ENCODE measurements around the gene ABHD3. TPM values are rescaled to one million over a fixed set of nuclear protein-coding genes. Genes with fewer than 3 reads are reported as not detected.
"Not testable (repeated sequence)": the region's sequence is repeated elsewhere in the genome, so short reads cannot be mapped to it uniquely, and the experiment has no call there.

ABHD3 gene
- total RNA-seq, 3 donors from 2014 or later: 12.6 to 16.2 (median 13.1) TPM

GRCh38 chr18:21652073-21652472 is 52.5 kb downstream of the ABHD3 start:
- no peak for TF ChIP-seq POLR2A (IDR thresholded peaks at IDR 0.05)
- no peak for TF ChIP-seq POLR2AphosphoS5 (IDR thresholded peaks at IDR 0.05)
- no peak for TF ChIP-seq CTCF (IDR thresholded peaks at IDR 0.05)
- H3K27ac ChIP-seq: no peak overlapping the region
- no peak for DNase-seq (ENCODE audit: low spot score in 2 of 2)

GRCh38 chr18:21650311-21650710 is 54.3 kb downstream of the ABHD3 start:
- Histone ChIP-seq H3K27ac (no peak overlapping the region), H3K9me3 (no peaks in the 10 kb centered on the region), H3K4me3 (no peak overlapping the region), H3K36me3 (no peaks in the 10 kb centered on the region), H3K27me3 (no peaks in the 10 kb centered on the region), H3K4me1 (no peaks in the 10 kb centered on the region)
- intact Hi-C loops (cut with DNase I; ENCODE audit: low total_unique reads): no loop called here
- TF ChIP-seq CTCF (IDR thresholded peaks at IDR 0.05) (no peak), POLR2AphosphoS5 (IDR thresholded peaks at IDR 0.05) (no peak), POLR2A (IDR thresholded peaks at IDR 0.05) (no peak)
- no peak for DNase-seq (ENCODE audit: low spot score in 2 of 2)

More at GRCh38 chr18:21652073-21652472, 52.5 kb downstream of the ABHD3 start:
- no peaks in the 10 kb centered on the region for H3K27me3 ChIP-seq
- H3K9me3 ChIP-seq: no peaks in the 10 kb centered on the region
- no peaks in the 10 kb centered on the region for H3K4me1 ChIP-seq
- intact Hi-C loops (cut with DNase I; ENCODE audit: low total_unique reads): no loop called here
- H3K4me3 ChIP-seq: no peak overlapping the region
- H3K36me3 ChIP-seq: no peaks in the 10 kb centered on the region

- intact Hi-C loops (cut with DNase I; ENCODE audit: low total_unique reads); DNase-seq (ENCODE audit: low spot score in 2 of 2); H3K27ac ChIP-seq; H3K9me3 ChIP-seq; H3K4me1 ChIP-seq; H3K27me3 ChIP-seq; H3K4me3 ChIP-seq; H3K36me3 ChIP-seq: not testable (repeated sequence)
Observed at GRCh38 chr18:21640375-21640774, 64.2 kb downstream of the ABHD3 start.

- Histone ChIP-seq H3K4me3 (no peak overlapping the region), H3K9me3 (no peaks in the 10 kb centered on the region), H3K36me3 (no peaks in the 10 kb centered on the region), H3K4me1 (no peaks in the 10 kb centered on the region), H3K27ac (no peak overlapping the region), H3K27me3 (no peaks in the 10 kb centered on the region)
- intact Hi-C loops (cut with DNase I; ENCODE audit: low total_unique reads): no loop called here
- TF ChIP-seq POLR2A (IDR thresholded peaks at IDR 0.05) (no peak), POLR2AphosphoS5 (IDR thresholded peaks at IDR 0.05) (no peak), CTCF (IDR thresholded peaks at IDR 0.05) (no peak)
- DNase-seq (ENCODE audit: low spot score in 2 of 2): no peak
Observed at GRCh38 chr18:21638822-21639221, 65.8 kb downstream of the ABHD3 start.

- TF ChIP-seq POLR2A (IDR thresholded peaks at IDR 0.05): no peak
- Histone ChIP-seq H3K9me3 (no peaks in the 10 kb centered on the region), H3K27ac (no peak overlapping the region), H3K36me3 (no peaks in the 10 kb centered on the region), H3K27me3 (no peaks in the 10 kb centered on the region), H3K4me1 (no peaks in the 10 kb centered on the region), H3K4me3 (no peak overlapping the region)
- DNase-seq (ENCODE audit: low spot score in 2 of 2): no peak
- intact Hi-C loops (cut with DNase I; ENCODE audit: low total_unique reads): no loop called here
Observed at GRCh38 chr18:21636769-21637168, 67.8 kb downstream of the ABHD3 start.

- Histone ChIP-seq H3K4me1 (no peaks in the 10 kb centered on the region), H3K36me3 (no peaks in the 10 kb centered on the region), H3K4me3 (no peak overlapping the region), H3K9me3 (no peaks in the 10 kb centered on the region), H3K27me3 (no peaks in the 10 kb centered on the region), H3K27ac (no peak overlapping the region)
- TF ChIP-seq CTCF (IDR thresholded peaks at IDR 0.05) (no peak), POLR2AphosphoS5 (IDR thresholded peaks at IDR 0.05) (no peak), POLR2A (IDR thresholded peaks at IDR 0.05) (no peak)
- intact Hi-C loops (cut with DNase I; ENCODE audit: low total_unique reads): no loop called here
- no peak for DNase-seq (ENCODE audit: low spot score in 2 of 2)
Observed at GRCh38 chr18:21634588-21635199, 69.9 kb downstream of the ABHD3 start.
